Measurements from ENCODE around the gene TMEM229B.

GRCh38 chr14:67526676-67527459 lies 38.3 kb upstream of the TMEM229B start:
- TF ChIP-seq CTCF (conservative IDR thresholded peaks at IDR 0.05; ENCODE audit: low read length) (peak; percentile 99), EZH2phosphoT487 (IDR thresholded peaks at IDR 0.05; ENCODE audit: borderline replicate concordance) (no peak)

Data from Loucy (cell line).